GM20431 (cell line): ENCODE measurements around the gene U2SURP.

Experiments used
- in situ Hi-C: fragments of 300-500 bp; cut with MseI, MboI; formaldehyde crosslinking; loops from one replicate; pipeline ENCODE4 v1.15.0; 2020; ENCODE audit warnings: low sequenced_read_pairs; ENCODE audit not compliant: unreplicated experiment

Gene U2SURP

DNA sequence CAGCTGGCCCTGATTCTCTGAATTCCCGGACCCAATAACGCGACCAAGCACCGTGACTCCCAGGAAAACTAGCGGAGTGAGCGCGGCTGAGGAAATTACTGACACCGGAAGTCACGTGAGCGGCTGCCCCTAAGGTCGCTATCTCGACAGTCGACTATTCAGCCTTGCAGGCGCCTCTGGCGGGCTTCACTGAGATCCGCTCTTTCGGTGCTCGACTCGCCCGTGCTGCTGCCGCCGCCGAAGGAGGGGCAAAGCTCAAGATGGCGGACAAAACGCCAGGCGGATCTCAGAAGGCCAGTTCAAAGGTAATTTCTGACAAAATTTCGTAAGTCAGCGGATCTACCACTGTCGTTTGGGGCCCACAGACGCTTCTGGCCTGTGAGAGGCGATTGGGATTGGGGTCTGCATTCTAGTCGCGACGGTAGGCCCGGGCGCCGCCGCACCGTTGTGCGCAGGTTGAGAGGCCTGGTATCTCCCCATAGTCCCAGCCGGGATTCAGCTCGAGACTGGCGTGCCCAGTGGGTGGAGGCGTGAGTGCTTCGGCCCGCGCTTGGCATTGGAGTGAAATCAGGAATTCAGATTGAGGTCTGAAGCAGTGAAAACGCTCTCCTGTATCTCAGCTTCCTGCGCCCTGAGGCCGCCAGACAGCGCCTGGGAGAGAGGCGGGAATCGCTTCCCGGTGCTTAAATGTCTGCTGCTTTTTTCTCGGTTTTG, at the start of gene U2SURP:
Gene U2SURP (plus strand): TSS at position 202 of the 714 bp plus-strand sequence. CDS start 59 bp downstream, at position 261.
- in situ Hi-C loops, result no loop called here

DNA sequence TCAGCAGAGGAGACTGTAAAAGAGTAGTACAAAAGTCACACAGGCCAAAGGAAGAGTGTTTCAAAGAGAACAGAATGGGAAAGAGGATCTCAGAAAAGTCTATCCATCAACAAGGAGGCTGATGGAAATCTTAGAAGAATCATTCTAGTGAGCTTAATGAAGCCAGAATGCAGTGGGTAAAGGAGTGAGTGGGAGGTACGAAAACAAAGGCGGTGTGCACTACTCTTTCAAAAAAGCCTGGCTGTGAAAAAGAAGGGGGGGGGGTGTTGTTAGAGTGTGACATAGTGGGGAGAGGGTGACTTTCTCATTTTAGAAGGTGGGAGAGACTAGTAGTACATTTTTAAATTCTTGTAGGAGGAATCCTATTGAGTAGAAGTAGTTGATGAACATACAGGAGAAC, 49.6 kb upstream of the U2SURP start:
- in situ Hi-C loops, result no loop called here

DNA sequence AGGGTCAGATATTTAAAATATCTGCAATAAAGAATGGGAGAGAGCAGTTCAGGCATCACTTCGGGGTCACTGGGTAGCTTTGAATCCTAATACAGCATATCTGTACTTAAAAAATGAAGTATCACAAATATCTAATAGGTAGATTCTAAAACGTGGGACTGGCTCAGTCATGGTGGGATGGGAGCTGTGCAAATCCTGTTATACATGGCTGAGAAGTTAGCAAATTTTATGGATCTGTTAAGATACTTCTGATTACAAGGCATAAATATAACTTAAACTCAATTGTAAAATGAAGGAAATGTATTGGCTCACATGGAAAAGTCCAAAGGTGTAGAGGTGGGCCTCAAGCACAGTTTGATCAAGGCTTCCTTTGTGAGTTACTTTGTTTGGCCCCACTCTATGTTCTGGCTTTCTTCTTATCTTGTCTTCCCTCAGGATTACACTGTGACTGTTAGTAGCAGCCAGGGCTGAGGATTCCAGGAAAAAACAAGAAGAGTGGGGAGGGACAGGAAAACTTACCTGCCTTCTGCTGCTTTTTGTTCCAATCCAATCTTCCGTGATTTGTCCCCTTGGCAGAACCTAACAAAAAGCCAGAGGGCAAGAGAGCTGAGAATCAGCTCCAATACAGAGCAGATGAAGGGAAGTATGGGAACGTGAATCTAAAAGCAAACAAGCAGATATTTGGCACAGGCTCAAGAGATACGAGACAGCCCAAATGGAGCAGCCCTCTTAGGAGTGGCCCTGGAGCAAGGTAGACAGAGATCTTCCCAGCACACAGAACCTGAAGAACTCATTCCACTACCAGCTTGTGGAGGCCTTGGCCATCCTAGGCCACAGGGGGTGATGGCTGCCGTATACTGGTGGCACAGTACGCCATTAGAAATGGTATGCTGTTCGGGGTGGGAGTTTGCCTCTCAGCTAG, 48.8 kb upstream of the U2SURP start:
- in situ Hi-C loops, result no loop called here

DNA sequence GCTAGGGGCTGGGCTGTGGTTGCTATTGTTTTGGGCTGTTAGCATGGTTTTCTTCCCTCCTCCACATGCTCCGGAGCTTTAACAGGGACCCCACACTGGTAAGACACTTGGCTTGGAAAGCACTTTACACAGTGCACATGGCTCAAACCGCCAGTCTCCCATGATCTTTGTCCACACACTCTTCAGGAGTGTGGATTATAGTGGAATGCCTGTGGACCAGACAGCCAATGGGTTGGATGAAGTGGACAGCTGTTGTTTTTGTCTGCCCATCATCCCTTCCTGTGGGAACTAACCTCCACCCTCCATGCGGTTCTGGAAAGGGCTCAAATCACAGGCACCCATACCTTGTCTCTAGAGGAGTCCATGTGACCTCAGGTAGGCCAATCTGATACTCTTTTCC, 47.9 kb upstream of the U2SURP start:
- in situ Hi-C loops, result no loop called here

DNA sequence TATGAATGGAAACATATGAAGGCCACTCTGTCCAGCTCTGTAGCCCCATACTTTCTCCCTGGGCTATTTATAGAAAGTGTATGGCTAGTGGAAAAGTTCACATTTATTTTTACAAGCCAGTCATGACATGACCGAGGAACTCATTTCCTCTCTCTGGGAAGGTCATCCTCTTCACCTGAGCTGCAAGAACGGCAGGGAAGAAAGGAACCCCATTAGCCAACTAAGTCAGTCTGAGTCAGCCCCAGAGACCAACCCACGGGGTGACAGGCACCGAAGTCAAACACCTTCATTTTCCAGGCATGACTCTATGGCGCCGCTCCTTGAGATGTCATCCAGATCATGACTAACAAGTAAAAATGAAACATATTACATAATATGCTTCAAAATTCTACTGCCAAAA, 42.7 kb upstream of the U2SURP start:
- in situ Hi-C loops, result no loop called here

DNA sequence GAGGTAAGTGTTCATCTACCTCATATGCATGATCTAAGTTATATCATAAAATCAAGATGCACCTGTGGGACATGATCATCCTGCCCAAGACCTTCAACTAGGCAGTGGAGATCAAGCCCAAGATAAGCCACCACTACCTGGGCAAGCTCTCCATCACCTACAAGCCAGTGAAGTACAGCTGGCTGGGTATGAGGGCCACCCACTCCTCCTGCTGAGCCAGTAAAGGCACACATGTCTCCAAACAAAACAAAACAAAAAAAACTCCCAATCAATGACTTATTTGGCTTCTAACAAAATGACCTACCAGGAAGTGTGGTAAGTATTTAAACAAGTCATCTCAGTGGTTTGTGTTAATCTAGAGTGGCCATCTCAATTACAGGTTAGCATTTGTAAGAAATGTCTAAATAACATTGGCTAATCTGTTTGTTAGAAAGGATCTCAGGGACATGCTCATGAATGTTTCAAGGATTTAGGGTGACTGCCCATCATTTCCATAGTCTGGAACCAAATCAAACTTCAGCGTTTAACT, 41.0 kb upstream of the U2SURP start:
- in situ Hi-C loops, result no loop called here

DNA sequence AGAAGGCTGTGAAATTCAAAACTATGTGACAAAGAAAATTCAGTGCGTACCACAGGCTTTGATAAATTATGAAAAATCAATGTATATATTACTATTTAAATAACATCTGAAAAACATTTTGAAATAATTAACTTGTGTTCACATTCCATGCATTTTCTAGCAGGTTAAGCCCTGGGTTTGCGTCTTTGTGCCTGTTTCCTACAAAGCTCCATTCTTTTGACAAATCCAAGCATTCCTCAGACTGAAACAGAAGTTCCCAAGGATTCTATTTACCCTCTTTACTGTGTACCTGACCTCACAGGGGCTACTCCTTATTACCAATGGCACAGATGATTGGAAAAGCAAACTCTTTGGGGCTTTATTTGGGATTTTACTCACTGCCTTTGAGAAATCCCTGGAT, 39.8 kb upstream of the U2SURP start:
- in situ Hi-C loops, result no loop called here

DNA sequence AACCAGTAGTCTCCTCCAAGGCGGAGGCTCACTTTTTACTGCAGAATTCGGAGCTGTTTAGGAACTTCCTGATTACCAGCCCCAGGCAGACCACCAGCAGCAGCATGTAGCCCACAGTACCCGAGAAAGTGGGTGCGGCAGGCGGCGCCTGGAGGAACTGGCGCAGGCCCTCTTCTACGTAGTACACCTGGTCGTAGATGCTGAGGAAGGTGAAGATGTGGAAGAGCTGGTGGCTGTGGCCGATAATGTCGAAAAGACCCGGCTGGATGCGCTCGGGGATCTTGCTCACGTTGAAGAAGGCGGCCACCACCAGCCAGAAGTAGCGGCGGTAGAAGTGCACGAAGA, 39.2 kb upstream of the U2SURP start:
- in situ Hi-C loops, result no loop called here

DNA sequence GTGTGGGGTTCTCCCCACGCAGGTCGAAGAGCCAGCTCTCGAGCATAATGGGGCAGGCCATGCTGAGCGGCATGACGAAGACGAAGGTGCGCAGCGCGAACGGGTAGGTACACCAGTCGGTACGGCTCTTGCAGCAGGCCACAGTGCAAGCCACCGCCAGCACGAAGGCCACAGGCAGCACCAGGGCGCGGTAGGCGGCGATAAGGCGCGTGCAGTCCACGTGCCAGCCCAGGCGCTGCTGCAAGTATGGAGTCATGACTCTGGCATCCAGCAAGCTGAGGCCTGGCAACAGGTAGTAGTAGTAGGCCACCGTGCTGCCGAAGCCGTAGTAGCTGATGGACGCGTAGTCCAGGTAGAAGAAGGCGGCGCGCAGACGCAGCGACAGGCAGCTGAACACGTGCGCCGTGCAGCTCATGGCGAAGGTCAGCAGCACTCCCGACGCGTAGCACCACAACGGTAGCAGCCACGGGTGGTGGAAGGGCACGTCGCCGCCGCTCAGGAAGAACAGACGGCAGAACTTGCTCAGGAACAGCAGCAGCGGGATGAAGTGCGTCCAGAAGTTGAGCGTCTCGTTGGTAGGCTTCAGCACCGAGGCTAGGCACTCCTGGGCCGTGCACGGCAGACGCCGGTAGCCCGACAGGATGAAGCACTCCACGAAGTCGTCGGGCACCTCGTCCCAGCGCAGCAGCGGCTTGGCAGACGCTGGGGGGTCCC, 38.7 kb upstream of the U2SURP start:
- in situ Hi-C loops, result no loop called here

DNA sequence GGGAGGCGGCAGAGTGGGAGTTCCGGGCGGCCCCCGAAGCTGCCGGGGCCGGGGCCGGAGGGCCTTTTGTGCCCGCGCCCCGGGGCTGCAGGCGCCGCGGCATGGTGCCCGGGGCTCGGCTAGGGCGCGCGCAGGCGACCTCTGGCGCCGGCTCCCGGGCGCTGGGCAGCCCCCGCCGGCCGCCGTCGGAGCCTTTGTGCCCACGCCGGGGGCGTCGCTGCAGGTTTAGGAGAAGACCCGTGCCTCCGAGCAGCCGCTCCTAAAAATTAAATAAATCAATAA, 38.2 kb upstream of the U2SURP start:
- in situ Hi-C loops, result no loop called here

DNA sequence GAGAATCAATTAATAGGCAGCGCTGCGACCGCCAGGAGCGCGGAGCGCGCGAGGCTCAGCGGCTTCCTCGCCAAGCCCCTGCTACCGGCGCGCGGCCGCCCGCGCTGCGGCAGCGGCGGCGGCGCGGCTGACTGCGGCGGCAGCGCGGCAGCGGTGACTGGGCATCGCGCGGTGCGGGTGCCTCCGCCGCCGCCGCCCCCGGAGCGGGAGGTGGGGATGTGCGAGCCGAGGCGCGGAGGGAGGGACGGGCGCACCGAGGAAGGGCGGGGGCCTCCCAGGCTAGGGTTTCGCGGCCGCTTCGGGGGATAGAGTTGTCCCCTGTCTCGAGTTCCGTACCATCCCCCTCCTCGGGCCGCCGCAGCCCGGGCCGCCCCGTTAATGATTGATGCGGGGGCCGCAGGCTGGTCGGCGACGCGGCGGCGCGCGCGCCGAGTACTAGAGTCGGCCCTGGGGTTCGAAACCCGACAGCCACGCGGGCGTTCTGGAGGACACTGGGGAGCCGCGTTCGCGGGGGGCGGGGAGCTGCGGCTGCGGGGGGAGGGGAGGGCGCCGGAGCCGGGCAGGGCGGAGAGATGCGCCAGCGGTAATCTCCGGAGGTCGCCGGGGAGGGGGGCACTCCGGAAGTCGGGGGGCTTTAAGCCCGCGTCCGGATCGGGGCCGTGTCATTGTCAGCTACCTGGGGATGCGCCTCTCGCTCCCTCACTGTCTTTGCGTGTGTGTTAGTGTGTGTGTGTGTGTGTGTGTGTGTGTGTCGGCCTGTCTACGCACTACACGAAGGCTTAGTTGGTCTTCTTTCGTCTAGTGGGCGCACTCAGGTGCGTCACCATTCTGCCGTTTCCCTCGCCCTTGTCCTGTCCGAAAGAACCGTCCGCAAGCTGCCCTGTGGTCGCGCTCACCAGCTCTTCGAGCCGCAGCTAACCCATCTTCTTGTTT, 37.6 kb upstream of the U2SURP start, which contains the start of gene PAQR9:
Gene PAQR9 (minus strand): TSS at position 159 of the 933 bp plus-strand sequence. CDS start 338 bp downstream, outside the sequence.
- in situ Hi-C loops, result no loop called here

DNA sequence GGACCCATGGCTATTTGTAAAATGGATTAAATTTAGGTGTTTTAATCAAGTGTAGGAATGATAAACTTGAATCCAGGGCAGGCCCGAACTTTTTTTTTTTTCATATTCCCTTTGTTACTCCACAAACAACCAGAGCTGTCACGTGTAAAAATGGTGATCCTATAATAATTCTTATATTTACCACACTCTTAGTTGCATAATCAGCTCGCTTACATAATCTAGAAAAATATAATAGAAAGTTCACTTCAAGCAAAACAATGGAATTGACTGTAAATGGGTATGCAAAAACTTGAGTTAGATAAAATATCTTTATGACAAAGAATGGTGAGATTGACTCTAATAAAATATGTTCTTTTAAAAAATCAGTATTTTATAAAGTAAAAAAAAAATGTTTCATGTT, 35.8 kb upstream of the U2SURP start:
- in situ Hi-C loops, result no loop called here

DNA sequence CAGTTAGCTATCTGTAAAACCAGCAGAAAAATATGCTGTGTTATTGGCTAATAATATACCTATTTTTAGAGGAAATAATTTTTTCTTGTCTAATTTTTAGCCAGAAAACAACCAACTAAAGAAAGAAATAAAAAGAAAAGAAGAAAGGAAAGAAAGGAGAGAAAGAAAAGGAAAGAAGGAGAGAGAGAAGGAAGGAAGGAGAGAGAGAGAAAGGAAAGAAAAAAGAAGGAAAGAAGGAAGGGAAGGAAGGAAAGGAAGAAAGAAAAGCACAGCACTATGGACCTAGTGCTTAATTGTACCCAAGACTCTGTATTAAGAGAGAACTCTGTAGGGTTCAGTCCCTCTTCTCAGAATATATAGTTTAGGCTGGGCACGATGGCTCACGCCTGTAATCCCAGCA, 34.6 kb upstream of the U2SURP start:
- in situ Hi-C loops, result no loop called here

DNA sequence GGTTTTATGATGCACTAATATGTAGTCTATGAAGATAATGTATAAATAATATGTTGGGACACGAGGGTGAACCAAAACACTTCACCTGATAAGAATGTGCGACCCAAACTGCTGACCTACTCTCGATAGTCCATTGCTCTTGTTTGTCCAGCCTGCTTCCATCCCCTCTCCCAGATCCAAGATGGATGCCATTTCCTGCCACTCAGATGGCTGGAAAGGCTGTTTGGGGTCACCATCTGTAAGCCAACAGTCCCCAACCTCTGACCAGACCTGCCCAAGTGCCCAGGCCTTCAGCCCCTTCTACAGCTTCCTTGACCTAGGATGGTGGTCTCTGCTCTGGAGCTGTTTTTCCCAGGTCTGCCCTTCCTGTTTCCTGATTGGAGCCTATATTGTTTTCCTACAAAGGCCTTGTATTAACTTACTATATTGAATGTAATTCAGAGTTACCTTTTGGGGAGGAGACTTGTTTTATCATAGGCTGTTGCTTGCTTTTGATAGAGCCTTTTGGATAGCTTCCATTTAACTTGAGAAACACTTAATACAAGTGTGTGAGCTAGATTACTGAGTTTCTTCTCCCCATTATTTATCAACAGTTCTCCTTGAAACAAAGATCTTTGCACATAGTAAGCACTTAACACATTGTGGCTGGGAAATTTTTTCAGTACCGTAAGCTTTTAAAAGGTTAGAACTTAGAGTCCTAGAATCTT, 32.9 kb upstream of the U2SURP start:
- in situ Hi-C loops, result no loop called here

DNA sequence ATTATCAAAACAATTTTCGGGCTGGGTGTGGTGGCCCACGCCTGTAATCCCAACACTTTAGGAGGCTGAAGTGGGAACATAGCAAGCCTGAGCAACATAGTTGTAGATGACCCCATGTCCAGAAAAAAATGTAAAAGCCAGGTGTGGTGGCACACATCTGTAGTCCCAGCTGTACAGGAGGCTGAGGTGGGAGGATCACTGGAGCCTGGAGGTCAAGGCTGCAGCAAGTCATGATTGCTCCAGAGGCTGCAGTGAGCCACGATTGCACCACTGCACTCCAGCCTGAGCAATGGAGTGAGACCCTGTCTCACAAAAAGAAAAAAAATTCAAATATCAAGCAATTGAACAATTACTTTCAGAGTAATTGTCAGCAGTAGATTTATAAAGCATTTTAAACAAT, 29.9 kb upstream of the U2SURP start:
- in situ Hi-C loops, result no loop called here

DNA sequence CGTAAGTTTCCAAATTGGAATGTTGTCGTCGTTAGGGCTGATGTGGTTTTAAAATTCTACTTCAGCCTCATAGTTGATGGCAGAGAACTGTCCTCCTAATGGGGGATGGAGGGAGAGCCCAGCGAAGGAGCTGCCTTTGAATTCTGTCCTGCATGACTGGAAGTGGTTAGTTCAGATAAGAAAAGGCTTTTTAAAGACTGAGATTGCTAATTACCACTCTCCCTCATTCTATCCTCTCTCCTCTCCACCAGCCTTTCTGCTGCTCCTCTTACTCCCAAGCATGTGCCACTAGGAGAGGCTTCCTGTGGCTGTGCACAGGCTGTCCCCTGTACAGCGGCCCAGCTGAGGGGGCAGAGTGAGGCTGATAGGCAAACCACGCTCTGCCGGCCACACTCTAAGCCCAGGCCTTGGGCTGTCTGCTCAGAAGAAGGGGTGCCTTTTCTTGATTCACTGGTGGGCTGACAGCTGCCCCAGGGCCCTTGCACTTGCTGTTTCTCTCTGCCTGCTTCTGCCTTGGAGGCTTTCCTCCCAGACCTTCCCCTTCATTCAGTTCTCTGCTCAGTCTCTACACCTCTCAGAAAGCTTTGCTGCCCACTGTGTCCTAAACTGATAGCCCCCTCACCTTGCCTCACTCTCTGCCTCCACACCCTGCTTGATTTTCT, 29.1 kb upstream of the U2SURP start:
- in situ Hi-C loops, result no loop called here

DNA sequence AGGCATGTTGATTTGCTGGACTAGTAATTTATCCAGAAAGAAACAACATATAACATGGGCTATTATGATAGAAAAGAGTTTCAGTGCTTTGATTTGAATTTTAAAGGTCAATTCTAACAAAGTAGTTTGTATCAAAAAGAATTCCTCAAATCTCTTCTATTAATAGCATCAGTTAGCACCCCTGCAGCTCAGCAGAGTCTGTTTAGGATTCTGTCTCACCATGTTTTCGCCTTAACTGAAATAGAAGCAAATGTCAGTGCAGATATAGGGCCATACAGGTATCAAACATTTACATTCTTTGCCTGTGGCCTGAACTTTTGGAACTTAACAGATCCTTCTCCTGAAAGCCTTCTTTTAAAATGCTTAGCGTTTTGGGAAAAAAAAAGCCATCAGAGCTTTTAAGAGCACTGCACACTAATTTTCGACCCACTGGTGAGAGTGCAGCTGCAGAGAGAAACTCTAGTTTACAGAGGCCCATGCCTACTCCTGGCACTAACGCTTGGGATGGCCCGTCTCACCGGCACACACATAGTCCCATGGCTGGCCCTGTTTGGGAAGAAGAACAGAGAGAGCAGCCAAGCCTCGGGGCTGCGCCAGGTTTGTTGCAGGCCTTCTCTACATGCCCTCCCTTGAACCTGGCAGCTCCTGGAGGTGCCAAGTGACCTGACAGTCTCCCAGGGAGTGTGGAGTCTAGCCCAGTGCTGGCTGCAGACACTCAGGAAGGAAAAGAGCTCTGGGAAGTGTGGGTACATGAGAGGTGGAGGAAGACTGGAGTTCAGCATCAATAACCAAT, 28.0 kb upstream of the U2SURP start:
- in situ Hi-C loops, result no loop called here
